AG09309 (cell line): ENCODE data around the gene NEGR1.

ENCODE experiments used
- DNase-seq: peaks from one replicate; pipeline ENCODE4 v3.0.0-alpha.2; 2010; ENCODE audit warnings: low read depth
- H3K4me3 ChIP-seq: 2 replicates; pipeline ENCODE4 v1.5.1; 2011; ENCODE audit warnings: mild to moderate bottlenecking, low read depth, low read length, moderate library complexity; ENCODE audit not compliant: control insufficient read depth
- CTCF ChIP-seq: IDR thresholded peaks from 2 replicates; pipeline ENCODE4 v1.5.1; 2011; ENCODE audit warnings: mild to moderate bottlenecking, low read depth, low read length, inconsistent platforms; ENCODE audit not compliant: insufficient read depth, control insufficient read depth; ENCODE audit errors: missing control alignments

Gene NEGR1

DNA sequence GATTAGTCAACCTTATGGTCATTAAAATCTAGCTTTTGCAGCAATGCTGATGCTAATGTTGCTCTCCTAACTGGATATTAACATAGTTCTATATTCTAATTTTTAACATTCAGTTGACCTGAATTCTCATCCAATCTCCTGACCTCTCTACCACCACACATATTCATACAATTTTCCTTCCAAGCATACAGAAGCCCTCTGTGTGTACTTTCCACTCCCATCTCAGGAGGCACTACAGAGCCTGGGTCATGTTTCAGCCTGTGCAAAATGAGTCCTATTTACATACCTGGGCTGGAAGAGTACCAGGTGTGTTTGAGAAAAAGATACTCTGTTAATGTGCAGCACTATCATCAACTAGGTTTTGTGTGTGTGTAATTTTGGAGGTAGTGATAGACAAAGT lies 486.3 kb downstream of the NEGR1 start:
- TF ChIP-seq CTCF, result no peak
- no peak overlapping the region for H3K4me3 ChIP-seq
- DNase-seq, result no peak

DNA sequence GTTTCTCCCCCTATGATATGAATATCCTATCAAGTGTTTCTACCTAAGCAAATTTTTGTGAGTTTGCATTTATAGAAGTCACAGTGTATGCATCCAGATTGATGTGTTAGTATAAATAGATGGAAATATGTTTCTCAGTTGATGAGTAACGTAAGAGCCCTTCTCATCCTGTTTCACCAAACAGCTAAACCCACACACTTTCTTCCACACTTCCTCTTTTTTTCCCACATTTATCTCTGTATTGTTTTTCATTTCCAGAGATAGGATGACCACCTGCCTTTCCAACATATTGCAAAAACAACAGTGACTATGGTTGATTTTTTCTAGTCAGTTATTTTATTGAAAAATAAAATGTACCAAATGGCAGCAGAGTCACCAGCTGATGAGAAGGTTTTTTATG lies 490.1 kb downstream of the NEGR1 start:
- DNase-seq, result no peak
- no peak for TF ChIP-seq CTCF
- no peak overlapping the region for H3K4me3 ChIP-seq

- DNase-seq, result no peak
- no peak for TF ChIP-seq CTCF
- no peak overlapping the region for H3K4me3 ChIP-seq
These were observed 494.2 kb downstream of the NEGR1 start for GRCh38 chr1:71788113-71788512.

DNA sequence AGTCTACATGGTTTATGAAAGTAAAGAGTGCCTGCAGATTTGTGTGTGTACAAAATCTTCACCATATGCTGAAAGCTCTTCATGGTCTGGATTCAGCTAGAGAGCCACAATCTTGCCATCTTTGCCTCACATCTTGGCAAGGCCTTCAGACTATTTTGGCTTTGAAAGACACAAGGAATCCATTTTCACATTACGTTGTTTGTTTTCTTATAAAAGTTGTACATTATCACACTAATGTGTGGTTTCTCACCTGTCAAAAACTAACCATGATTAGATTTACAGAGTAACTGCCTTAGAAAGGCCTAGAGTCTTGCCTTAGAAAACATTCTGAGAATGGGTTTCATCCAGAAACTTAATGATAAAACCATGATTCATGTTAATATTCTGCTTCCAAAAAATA lies 494.6 kb downstream of the NEGR1 start:
- no peak for TF ChIP-seq CTCF
- no peak for DNase-seq
- H3K4me3 ChIP-seq, result no peak overlapping the region

GRCh38 chr1:71786218-71786617 lies 496.1 kb downstream of the NEGR1 start:
- no peak for DNase-seq
- no peak for TF ChIP-seq CTCF
- H3K4me3 ChIP-seq, result no peak overlapping the region

- no peak overlapping the region for H3K4me3 ChIP-seq
- no peak for DNase-seq
- no peak for TF ChIP-seq CTCF
These were observed 496.9 kb downstream of the NEGR1 start for GRCh38 chr1:71785450-71785849.

DNA sequence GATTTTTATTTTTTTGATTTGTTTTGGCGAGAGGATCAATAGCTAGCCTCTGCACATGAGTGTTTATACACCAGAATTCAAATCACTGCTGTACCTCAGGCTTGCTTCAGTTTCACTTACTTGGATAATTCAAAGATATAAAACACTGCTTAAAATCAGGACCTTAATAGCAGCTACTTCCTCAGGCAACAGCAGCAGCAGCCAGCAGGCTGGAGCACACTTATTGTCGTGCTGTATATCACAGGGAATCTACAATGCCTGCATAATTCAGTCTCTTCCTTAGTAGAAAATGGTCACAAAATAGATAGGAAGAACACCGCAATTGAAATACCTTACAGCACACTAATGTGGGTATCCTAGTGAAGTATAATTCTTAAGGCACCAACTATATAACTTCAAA lies 497.3 kb downstream of the NEGR1 start:
- H3K4me3 ChIP-seq, result no peak overlapping the region
- DNase-seq, result no peak
- TF ChIP-seq CTCF, result no peak
